ENCODE results near the gene PHLDB3.
A peak's percentile ranks its signal among the peaks of the same experiment; 100 is the strongest.
"Not testable (repeated sequence)": the region's sequence is repeated elsewhere in the genome, so short reads cannot be mapped to it uniquely, and the experiment has no call there.

Gene PHLDB3

GRCh38 chr19:43466793-43467192 lies 37.8 kb downstream of the PHLDB3 start:
- DNase-seq: no peak

- DNase-seq: no peak
Measured at GRCh38 chr19:43465468-43466120, 39.0 kb downstream of the PHLDB3 start, which contains the start of gene LYPD3. LYPD3 (minus strand) TSS chr19:43465608; CDS start chr19:43465571, 37 bp downstream.

- DNase-seq: no peak
Measured at GRCh38 chr19:43464134-43464775, 40.3 kb downstream of the PHLDB3 start.

- peak; percentile 88 for DNase-seq
Measured at GRCh38 chr19:43463381-43464133, 41.0 kb downstream of the PHLDB3 start.

GRCh38 chr19:43462785-43463380 lies 41.7 kb downstream of the PHLDB3 start:
- DNase-seq: no peak

GRCh38 chr19:43462383-43462782 lies 42.2 kb downstream of the PHLDB3 start:
- DNase-seq: no peak

- no peak for DNase-seq
Measured at GRCh38 chr19:43461303-43461702, 43.2 kb downstream of the PHLDB3 start.

DNA sequence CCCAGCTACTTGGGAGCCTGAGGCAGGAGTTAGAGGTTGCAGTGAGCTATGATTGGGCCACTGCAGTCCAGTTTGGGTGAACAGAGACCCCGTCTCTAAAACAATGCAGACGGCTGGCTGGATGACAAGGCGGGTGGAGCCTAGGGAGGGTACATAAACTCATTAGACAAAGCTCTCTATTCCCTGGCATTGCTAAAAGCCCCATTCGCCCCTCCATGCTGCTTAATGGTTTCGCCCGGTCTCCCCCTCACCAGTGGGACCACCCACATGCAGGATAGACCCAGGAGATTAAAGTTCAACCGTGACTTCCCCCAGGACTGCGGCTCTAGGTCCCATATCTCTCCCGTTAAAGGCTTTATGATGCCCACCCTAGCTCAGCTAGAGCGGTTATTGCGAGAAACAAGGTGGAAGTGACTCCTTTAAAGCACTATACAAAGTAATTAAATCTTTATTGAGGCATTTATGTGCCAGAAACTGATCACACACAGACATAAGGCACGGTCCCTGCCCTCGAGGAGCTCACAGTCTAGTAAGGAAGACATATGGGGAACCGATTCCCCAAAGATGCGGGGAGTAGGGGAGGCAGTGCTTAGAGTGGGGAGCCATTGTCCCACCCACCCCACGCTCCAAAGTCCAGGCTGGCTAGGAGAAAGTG lies 44.1 kb downstream of the PHLDB3 start:
- no peak for DNase-seq

- DNase-seq: no peak
Measured at GRCh38 chr19:43457809-43458208, 46.7 kb downstream of the PHLDB3 start.

- no peak for DNase-seq
Measured at GRCh38 chr19:43455321-43456113, 49.0 kb downstream of the PHLDB3 start.

DNA sequence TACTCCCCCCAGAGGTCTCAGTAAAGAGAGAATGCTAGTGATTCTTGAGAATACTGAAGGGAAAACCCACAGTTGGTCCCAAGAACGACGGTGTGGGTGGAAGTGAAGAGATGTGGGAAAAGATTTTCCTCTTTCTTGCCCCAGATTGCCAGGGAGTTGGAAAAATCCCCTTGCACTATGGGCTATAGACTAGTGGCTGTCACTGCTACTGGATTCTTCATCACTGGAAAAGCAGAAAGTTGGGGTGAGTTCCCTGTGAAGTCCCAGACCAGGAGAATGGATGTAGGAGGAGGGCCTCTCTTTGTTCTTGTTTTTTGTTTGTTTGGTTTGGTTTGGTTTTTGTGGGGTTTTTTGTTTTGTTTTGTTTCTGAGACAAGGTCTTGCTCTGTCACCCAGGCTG lies 50.5 kb downstream of the PHLDB3 start:
- no peak for DNase-seq

GRCh38 chr19:43452582-43452981 lies 52.0 kb downstream of the PHLDB3 start:
- no peak for DNase-seq

GRCh38 chr19:43450545-43450997 lies 54.0 kb downstream of the PHLDB3 start:
- no peak for DNase-seq

DNA sequence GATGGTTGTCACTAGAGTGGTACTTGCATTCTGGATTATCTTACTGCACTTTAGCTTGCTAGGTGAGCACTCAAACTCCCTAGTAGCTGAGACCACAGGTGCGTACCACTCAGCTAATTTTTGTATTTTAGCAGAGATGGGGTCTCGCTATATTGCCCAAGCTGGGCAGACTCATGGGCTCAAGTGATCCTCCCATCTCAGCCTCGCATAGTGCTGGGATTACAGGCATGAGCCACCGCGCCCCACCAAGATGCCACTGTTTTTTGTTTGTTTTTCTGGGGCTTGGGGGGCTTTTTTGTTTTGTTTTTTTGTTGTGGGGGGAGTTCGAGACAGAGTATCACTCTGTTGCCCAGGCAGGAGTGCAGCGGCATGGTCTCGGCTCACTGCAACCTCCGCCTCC lies 56.9 kb downstream of the PHLDB3 start:
- DNase-seq: no peak

GRCh38 chr19:43446746-43447489 lies 57.6 kb downstream of the PHLDB3 start:
- peak; percentile 60 for DNase-seq

GRCh38 chr19:43445426-43445825 lies 59.1 kb downstream of the PHLDB3 start:
- DNase-seq: no peak

DNA sequence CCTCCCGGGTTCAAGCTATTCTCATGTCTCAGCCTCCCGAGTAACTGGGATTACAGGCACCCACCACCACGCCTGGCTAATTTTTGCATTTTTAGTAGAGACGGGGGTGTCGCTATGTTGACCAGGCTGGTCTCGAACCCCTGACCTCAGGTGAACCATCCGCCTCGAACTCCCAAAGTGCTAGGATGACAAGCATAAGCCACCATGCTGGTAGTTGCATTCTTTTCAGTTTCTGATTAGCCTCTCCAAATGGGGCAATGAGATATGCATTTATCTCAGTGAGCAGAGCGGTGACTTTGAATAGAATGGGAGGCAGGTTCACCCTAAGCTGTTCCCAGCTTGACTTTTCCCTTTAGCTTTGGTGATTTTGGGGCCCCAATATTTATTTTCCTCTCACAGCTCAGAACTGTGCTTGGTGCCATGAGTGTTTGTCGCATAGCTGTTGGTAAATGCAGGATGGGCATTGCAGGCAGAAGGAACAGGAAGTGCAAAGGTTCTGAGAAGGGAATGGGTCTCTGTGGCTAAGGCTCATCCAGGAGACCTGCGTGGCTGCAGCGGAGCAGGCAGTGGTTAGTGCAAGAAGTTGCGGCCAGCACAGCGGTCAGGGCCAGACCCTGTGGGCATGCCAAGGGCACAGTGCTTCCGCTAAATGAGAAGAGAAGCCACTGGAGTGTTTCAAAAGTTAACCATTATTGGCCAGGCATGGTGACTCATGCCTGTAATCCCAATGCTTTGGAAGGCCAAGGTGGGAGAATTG lies 59.8 kb downstream of the PHLDB3 start:
- DNase-seq: no peak

DNA sequence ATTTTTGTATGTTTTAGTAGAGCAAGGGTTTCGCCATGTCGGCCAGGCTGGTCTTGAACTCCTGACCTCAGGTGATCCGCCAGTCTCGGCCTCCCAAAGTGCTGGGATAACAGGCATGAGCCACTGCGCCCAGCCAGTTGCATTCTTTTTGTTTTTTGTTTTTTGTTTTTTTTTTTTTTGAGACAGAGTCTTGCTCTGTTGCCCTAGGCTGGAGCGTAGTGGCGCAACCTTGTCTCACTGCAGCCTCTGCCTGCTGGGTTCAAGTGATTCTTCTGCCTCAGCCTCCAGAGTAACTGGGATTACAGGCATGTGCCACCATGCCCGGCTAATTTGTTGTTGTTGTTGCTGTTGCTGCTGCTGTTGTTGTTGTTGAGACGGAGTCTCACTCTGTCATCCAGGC lies 60.5 kb downstream of the PHLDB3 start:
- not testable (repeated sequence) for DNase-seq

DNA sequence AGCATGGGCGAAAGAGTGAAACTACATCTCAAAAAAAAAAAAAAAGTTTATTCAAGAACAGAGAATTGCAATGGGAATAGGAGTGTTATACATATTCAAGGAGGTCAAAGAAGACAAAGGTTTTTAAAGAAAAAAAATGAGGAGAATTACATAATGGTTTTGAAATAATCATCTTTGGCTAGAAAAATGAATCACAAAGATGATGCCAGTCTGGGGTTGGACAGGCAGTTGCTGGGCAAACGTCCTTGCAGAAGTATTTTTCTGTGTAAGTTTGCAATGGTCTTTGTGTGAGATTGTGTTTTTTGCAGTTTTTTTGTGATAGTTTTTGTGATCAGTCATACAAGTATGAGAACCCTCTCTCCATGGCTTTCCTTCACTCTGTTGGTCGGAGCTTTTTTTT lies 62.8 kb downstream of the PHLDB3 start:
- no peak for DNase-seq

GRCh38 chr19:43439709-43440063 lies 64.9 kb downstream of the PHLDB3 start:
- DNase-seq: no peak

Data from fibroblast of skin of back (primary cell).